Measurements from ENCODE around the gene CTPS1. TPM values are rescaled to one million over a fixed set of nuclear protein-coding genes. Genes with fewer than 3 reads are reported as not detected.

The CTPS1 gene
- polyA plus RNA-seq, 2 of the 4 experiments (the other 2 are of a cell fraction): 159 to 181 TPM

GRCh38 chr1:40974945-40975344, 4.6 kb upstream of the CTPS1 start:
- Histone ChIP-seq H3K4me1 (peaks cover 54% of the 10 kb centered on the region), H3K9me3 (no peaks in the 10 kb centered on the region), H3K4me2 (no peak overlapping the region), H3K4me3 (no peak overlapping the region), H3K27ac (peak overlapping the region; percentile 99 to 100)
- TF ChIP-seq POLR2AphosphoS2 (conservative IDR thresholded peaks at IDR 0.05; ENCODE audit: low read length) (no peak), ZFP36 (IDR thresholded peaks at IDR 0.05; ENCODE audit: borderline replicate concordance, partially characterized antibody) (no peak), CBX8 (IDR thresholded peaks at IDR 0.05) (no peak), RCOR1 (IDR thresholded peaks at IDR 0.05; ENCODE audit: low read depth, low read length) (no peak), HMGXB4 (CRISPR knock-in tag; IDR thresholded peaks at IDR 0.05; ENCODE audit: borderline replicate concordance) (no peak), GATA3 (IDR thresholded peaks at IDR 0.05; ENCODE audit: borderline replicate concordance) (no peak), KDM5A (IDR thresholded peaks at IDR 0.05) (no peak), SMC3 (IDR thresholded peaks at IDR 0.05) (no peak), CTCF (IDR thresholded peaks at IDR 0.05) (no peak), CHD2 (IDR thresholded peaks at IDR 0.05; ENCODE audit: low read length, partially characterized antibody) (no peak)
- POLR2A ChIA-PET: no interaction called here
- FAIRE-seq (no peak), DNase-seq (ENCODE audit: low read depth in 1 of 2, low spot score in 1 of 2) (no peak), ATAC-seq (no peak)
- CTCF ChIA-PET: interaction anchor here (0.6 to 1.4 kb wide), 3 partner anchors 22 to 112 kb away, joined by 3 read pairs; no protein-coding TSS in a partner anchor
- WGBS (ENCODE audit: missing lambda C conversion rate): 89% methylated on average over 9 of the region's 9 CpGs

GRCh38 chr1:40976952-40977690, 2.4 kb upstream of the CTPS1 start:
- Histone ChIP-seq H3K9me3 (no peaks in the 10 kb centered on the region), H3K4me2 (peak overlapping the region; percentile 79), H3K27ac (peak overlapping the region; percentile 99 to 100), H3K4me1 (peaks cover 52% of the 10 kb centered on the region), H3K4me3 (no peak overlapping the region)
- ATAC-seq (peak; percentile 56 to 66), DNase-seq (ENCODE audit: low read depth in 1 of 2, low spot score in 1 of 2) (peak; percentile 53 to 95), FAIRE-seq (no peak)
- WGBS (ENCODE audit: missing lambda C conversion rate): 3% methylated on average over 5 of the region's 5 CpGs
- ChIA-PET CTCF (interaction anchor here (0.7 to 1.7 kb wide), 5 partner anchors 9 to 28 kb away, joined by 3 to 6 read pairs (median 4); no protein-coding TSS in a partner anchor), POLR2A (interaction anchor here (1.1 to 2.2 kb wide), 4 partner anchors 10 to 115 kb away, joined by 3 to 9 read pairs (median 6); partner anchors contain the start of gene CITED4)
- peak; percentile 82 to 85 for TF ChIP-seq JUN (IDR thresholded peaks at IDR 0.05)
- no peak for TF ChIP-seq CHD2 (IDR thresholded peaks at IDR 0.05; ENCODE audit: low read length, partially characterized antibody)
- TF ChIP-seq RCOR1 (IDR thresholded peaks at IDR 0.05; ENCODE audit: low read depth, low read length): no peak
- no peak for TF ChIP-seq PHF8 (IDR thresholded peaks at IDR 0.05; ENCODE audit: borderline replicate concordance, low read depth)
- TF ChIP-seq HOXB5 (CRISPR knock-in tag; IDR thresholded peaks at IDR 0.05): 0 out of 2 replicates have a peak, but pooled peaks have one; percentile 63
- TF ChIP-seq POLR2A (IDR thresholded peaks at IDR 0.05; ENCODE audit: low read length): no peak
- TF ChIP-seq NPAS2 (CRISPR knock-in tag; IDR thresholded peaks at IDR 0.05; ENCODE audit: borderline replicate concordance): no peak
- TF ChIP-seq GATA3 (IDR thresholded peaks at IDR 0.05; ENCODE audit: borderline replicate concordance): peak; percentile 99
- TF ChIP-seq BCL3 (IDR thresholded peaks at IDR 0.05): peak; percentile 79; the same call in 2 of the 3 replicates
- TF ChIP-seq HES2 (IDR thresholded peaks at IDR 0.05): peak; percentile 70
- TF ChIP-seq RAD21 (conservative IDR thresholded peaks at IDR 0.05 in 1 of 2, IDR thresholded peaks at IDR 0.05 in 1 of 2): 0 out of 5 replicates have a peak, but pooled peaks of 1 of the 2 experiments have one; percentile 16
- TF ChIP-seq MYC (IDR thresholded peaks at IDR 0.05; ENCODE audit: borderline replicate concordance, low read length): no peak
- peak; percentile 46 for TF ChIP-seq FOSL2 (IDR thresholded peaks at IDR 0.05)
- TF ChIP-seq FOSL2 (CRISPR knock-in tag; IDR thresholded peaks at IDR 0.05): peak; percentile 84
- TF ChIP-seq CTCF (IDR thresholded peaks at IDR 0.05): no peak
- no peak for TF ChIP-seq KDM5A (IDR thresholded peaks at IDR 0.05)
- TF ChIP-seq CEBPB (IDR thresholded peaks at IDR 0.05): peak; percentile 83 to 91
- TF ChIP-seq ZC3H11A (IDR thresholded peaks at IDR 0.05): no peak
- TF ChIP-seq MAX (IDR thresholded peaks at IDR 0.05): peak; percentile 83
- peak; percentile 97; a peak in 4 of 5 replicates for TF ChIP-seq EP300 (IDR thresholded peaks at IDR 0.05)
- TF ChIP-seq HEYL (CRISPR knock-in tag; IDR thresholded peaks at IDR 0.05): no peak
- no peak for TF ChIP-seq ZFP36 (IDR thresholded peaks at IDR 0.05; ENCODE audit: borderline replicate concordance, partially characterized antibody)
- no peak for TF ChIP-seq FOXS1 (CRISPR knock-in tag; IDR thresholded peaks at IDR 0.05)
- no peak for TF ChIP-seq TP53 (CRISPR knock-in tag; IDR thresholded peaks at IDR 0.05)
- TF ChIP-seq JUNB (IDR thresholded peaks at IDR 0.05): peak; percentile 79

Measured in A549 (cell line).